Measurements from ENCODE around the gene TMCC1. TPM values are rescaled to one million over a fixed set of nuclear protein-coding genes. Genes with fewer than 3 reads are reported as not detected.
A peak's percentile ranks its signal among the peaks of the same experiment; 100 is the strongest.

TMCC1 gene
- total RNA-seq, 2 experiments from 2014 or later = 13.6 to 14.3 TPM

- H3K27me3 Mint-ChIP-seq (ENCODE audit: low read depth) = no peaks in the 10 kb centered on the region
These were observed 231.7 kb downstream of the TMCC1 start for GRCh38 chr3:129661766-129662165.

GRCh38 chr3:129658110-129658843 is 235.2 kb downstream of the TMCC1 start:
- no peak overlapping the region for H3K27ac Mint-ChIP-seq
- no peak for DNase-seq
- no peaks in the 10 kb centered on the region for H3K36me3 Mint-ChIP-seq (ENCODE audit: low read depth)
- H3K4me1 Mint-ChIP-seq (ENCODE audit: low read depth) = peaks cover 15% of the 10 kb centered on the region
- CTCF ChIA-PET = interaction anchor here (1.5 kb wide), 2 partner anchors 9 to 167 kb away, joined by 5 to 7 read pairs; no protein-coding TSS in a partner anchor
- intact Hi-C loops (cut with micrococcal nuclease) = loop anchor here (5.0 to 10.0 kb wide), 2 partner anchors 89 to 347 kb away; no protein-coding TSS in a partner anchor
- H3K4me3 Mint-ChIP-seq = no peak overlapping the region
- no peaks in the 10 kb centered on the region for H3K27me3 Mint-ChIP-seq (ENCODE audit: low read depth)
- H3K9me3 Mint-ChIP-seq = no peaks in the 10 kb centered on the region

More at GRCh38 chr3:129661766-129662165, 231.7 kb downstream of the TMCC1 start:
- Mint-ChIP-seq H3K36me3 (ENCODE audit: low read depth) (no peaks in the 10 kb centered on the region), H3K27ac (no peak overlapping the region), H3K4me3 (no peak overlapping the region), H3K4me1 (ENCODE audit: low read depth) (peaks cover 17% of the 10 kb centered on the region), H3K9me3 (no peaks in the 10 kb centered on the region)
- DNase-seq = no peak
- intact Hi-C loops (cut with micrococcal nuclease) = no loop called here
- CTCF ChIA-PET = no interaction called here

- Mint-ChIP-seq H3K36me3 (ENCODE audit: low read depth) (no peaks in the 10 kb centered on the region), H3K4me3 (no peak overlapping the region), H3K4me1 (ENCODE audit: low read depth) (peaks cover 15% of the 10 kb centered on the region), H3K27ac (no peak overlapping the region), H3K27me3 (ENCODE audit: low read depth) (no peaks in the 10 kb centered on the region), H3K9me3 (no peaks in the 10 kb centered on the region)
- intact Hi-C loops (cut with micrococcal nuclease) = loop anchor here (5.0 to 10.0 kb wide), 2 partner anchors 90 to 347 kb away; no protein-coding TSS in a partner anchor
- CTCF ChIA-PET = interaction anchor here (1.5 kb wide), 1 partner anchor 168 kb away, joined by 7 read pairs; no protein-coding TSS in a partner anchor
- DNase-seq = no peak
These were observed 236.1 kb downstream of the TMCC1 start for GRCh38 chr3:129657261-129658046.

- Mint-ChIP-seq H3K4me1 (ENCODE audit: low read depth) (peaks cover 12% of the 10 kb centered on the region), H3K36me3 (ENCODE audit: low read depth) (no peaks in the 10 kb centered on the region), H3K27ac (no peak overlapping the region), H3K27me3 (ENCODE audit: low read depth) (no peaks in the 10 kb centered on the region), H3K9me3 (no peaks in the 10 kb centered on the region), H3K4me3 (no peak overlapping the region)
- intact Hi-C loops (cut with micrococcal nuclease) = loop anchor here (5.0 to 10.0 kb wide), 2 partner anchors 91 to 348 kb away; no protein-coding TSS in a partner anchor
- CTCF ChIA-PET = interaction anchor here (0.5 to 3.3 kb wide), 2 partner anchors 8 to 103 kb away, joined by 3 to 12 read pairs; no protein-coding TSS in a partner anchor
- no peak for DNase-seq
These were observed 236.8 kb downstream of the TMCC1 start for GRCh38 chr3:129656659-129657247.

- Mint-ChIP-seq H3K9me3 (no peaks in the 10 kb centered on the region), H3K27me3 (ENCODE audit: low read depth) (no peaks in the 10 kb centered on the region), H3K4me1 (ENCODE audit: low read depth) (peaks cover 12% of the 10 kb centered on the region), H3K36me3 (ENCODE audit: low read depth) (peaks cover 2% of the 10 kb centered on the region), H3K4me3 (no peak overlapping the region), H3K27ac (no peak overlapping the region)
- DNase-seq = no peak
- intact Hi-C loops (cut with micrococcal nuclease) = loop anchor here (5.0 to 10.0 kb wide), 2 partner anchors 92 to 350 kb away; no protein-coding TSS in a partner anchor
- CTCF ChIA-PET = interaction anchor here (1.0 to 3.3 kb wide), 2 partner anchors 10 to 285 kb away, joined by 3 to 12 read pairs; no protein-coding TSS in a partner anchor
These were observed 238.2 kb downstream of the TMCC1 start for GRCh38 chr3:129655291-129655700.

- Mint-ChIP-seq H3K4me3 (no peak overlapping the region), H3K27me3 (ENCODE audit: low read depth) (no peaks in the 10 kb centered on the region), H3K27ac (no peak overlapping the region), H3K36me3 (ENCODE audit: low read depth) (peaks cover 2% of the 10 kb centered on the region), H3K9me3 (no peaks in the 10 kb centered on the region), H3K4me1 (ENCODE audit: low read depth) (peaks cover 14% of the 10 kb centered on the region)
- intact Hi-C loops (cut with micrococcal nuclease) = loop anchor here (10.0 kb wide), 1 partner anchor 351 kb away; no protein-coding TSS in a partner anchor
- DNase-seq = no peak
- CTCF ChIA-PET = interaction anchor here (1.0 to 3.3 kb wide), 3 partner anchors 11 to 280 kb away, joined by 3 to 12 read pairs (median 4); no protein-coding TSS in a partner anchor
These were observed 239.4 kb downstream of the TMCC1 start for GRCh38 chr3:129654131-129654530.

- intact Hi-C loops (cut with micrococcal nuclease) = loop anchor here (10.0 kb wide), 1 partner anchor 352 kb away; no protein-coding TSS in a partner anchor
- Mint-ChIP-seq H3K27ac (no peak overlapping the region), H3K36me3 (ENCODE audit: low read depth) (peaks cover 2% of the 10 kb centered on the region), H3K27me3 (ENCODE audit: low read depth) (no peaks in the 10 kb centered on the region), H3K9me3 (no peaks in the 10 kb centered on the region), H3K4me1 (ENCODE audit: low read depth) (peaks cover 8% of the 10 kb centered on the region), H3K4me3 (no peak overlapping the region)
- DNase-seq = no peak
- CTCF ChIA-PET = interaction anchor here (0.6 to 3.3 kb wide), 6 partner anchors 12 to 281 kb away, joined by 3 to 12 read pairs (median 4); no protein-coding TSS in a partner anchor
These were observed 240.5 kb downstream of the TMCC1 start for GRCh38 chr3:129653019-129653418.

GRCh38 chr3:129651435-129652202 is 241.9 kb downstream of the TMCC1 start:
- intact Hi-C loops (cut with micrococcal nuclease) = loop anchor here (10.0 kb wide), 1 partner anchor 353 kb away; no protein-coding TSS in a partner anchor
- Mint-ChIP-seq H3K4me3 (no peak overlapping the region), H3K9me3 (no peaks in the 10 kb centered on the region), H3K36me3 (ENCODE audit: low read depth) (peaks cover 2% of the 10 kb centered on the region), H3K4me1 (ENCODE audit: low read depth) (peaks cover 1% of the 10 kb centered on the region), H3K27me3 (ENCODE audit: low read depth) (no peaks in the 10 kb centered on the region), H3K27ac (no peak overlapping the region)
- DNase-seq = no peak
- CTCF ChIA-PET = interaction anchor here (0.7 to 1.0 kb wide), 2 partner anchors 14 to 283 kb away, joined by 3 read pairs; no protein-coding TSS in a partner anchor

GRCh38 chr3:129650256-129650872 is 243.1 kb downstream of the TMCC1 start:
- intact Hi-C loops (cut with micrococcal nuclease) = loop anchor here (1.0 to 10.0 kb wide), 4 partner anchors 175 to 354 kb away; no protein-coding TSS in a partner anchor
- H3K36me3 Mint-ChIP-seq (ENCODE audit: low read depth) = peaks cover 2% of the 10 kb centered on the region
- H3K27me3 Mint-ChIP-seq (ENCODE audit: low read depth) = no peaks in the 10 kb centered on the region
- H3K4me3 Mint-ChIP-seq = no peak overlapping the region
- no peaks in the 10 kb centered on the region for H3K9me3 Mint-ChIP-seq
- CTCF ChIA-PET = interaction anchor here (1.1 to 4.4 kb wide), 8 partner anchors 9 to 285 kb away, joined by 3 to 22 read pairs (median 5); no protein-coding TSS in a partner anchor
- H3K4me1 Mint-ChIP-seq (ENCODE audit: low read depth) = peaks cover 1% of the 10 kb centered on the region
- peak; percentile 83 for DNase-seq
- H3K27ac Mint-ChIP-seq = no peak overlapping the region

GRCh38 chr3:129648391-129648790 is 245.1 kb downstream of the TMCC1 start:
- intact Hi-C loops (cut with micrococcal nuclease) = no loop called here
- Mint-ChIP-seq H3K9me3 (no peaks in the 10 kb centered on the region), H3K27ac (no peak overlapping the region), H3K27me3 (ENCODE audit: low read depth) (no peaks in the 10 kb centered on the region), H3K4me3 (no peak overlapping the region), H3K4me1 (ENCODE audit: low read depth) (peaks cover 1% of the 10 kb centered on the region), H3K36me3 (ENCODE audit: low read depth) (peaks cover 2% of the 10 kb centered on the region)
- no peak for DNase-seq
- CTCF ChIA-PET = interaction anchor here (1.2 to 4.4 kb wide), 5 partner anchors 16 to 180 kb away, joined by 3 to 22 read pairs (median 8); no protein-coding TSS in a partner anchor

GRCh38 chr3:129645286-129645685 is 248.2 kb downstream of the TMCC1 start:
- Mint-ChIP-seq H3K4me3 (no peak overlapping the region), H3K27me3 (ENCODE audit: low read depth) (no peaks in the 10 kb centered on the region), H3K36me3 (ENCODE audit: low read depth) (no peaks in the 10 kb centered on the region), H3K9me3 (no peaks in the 10 kb centered on the region), H3K27ac (no peak overlapping the region), H3K4me1 (ENCODE audit: low read depth) (peaks cover 1% of the 10 kb centered on the region)
- no peak for DNase-seq
- intact Hi-C loops (cut with micrococcal nuclease) = no loop called here
- CTCF ChIA-PET = no interaction called here
